GM19240 (cell line): ENCODE measurements around the gene DTNA.

Experiments used
- DNase-seq: peaks from one replicate; pipeline ENCODE4 v3.0.0; 2011; ENCODE audit warnings: low spot score; ENCODE audit not compliant: insufficient read length

DTNA gene

DNA sequence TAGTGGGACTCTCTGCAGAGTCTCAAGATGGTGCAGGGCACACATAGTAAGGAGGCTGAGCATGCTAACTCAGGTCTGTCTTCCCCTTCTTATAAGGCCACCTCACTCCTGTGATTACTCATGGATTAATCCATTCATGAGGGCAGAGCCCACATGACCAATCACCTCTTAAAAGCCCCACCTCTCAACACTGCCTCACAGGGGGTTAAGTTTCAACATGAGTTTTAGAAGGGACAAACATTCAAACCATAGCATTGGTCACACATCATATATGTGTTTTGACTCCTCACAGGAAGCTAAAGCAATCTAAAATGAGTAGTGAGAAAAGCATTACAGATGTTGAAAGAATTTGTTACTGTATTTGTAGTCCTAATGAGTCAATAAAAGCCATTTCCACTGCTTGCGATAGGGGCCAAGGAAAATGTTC lies 57.5 kb downstream of the DTNA start:
- DNase-seq = no peak

DNA sequence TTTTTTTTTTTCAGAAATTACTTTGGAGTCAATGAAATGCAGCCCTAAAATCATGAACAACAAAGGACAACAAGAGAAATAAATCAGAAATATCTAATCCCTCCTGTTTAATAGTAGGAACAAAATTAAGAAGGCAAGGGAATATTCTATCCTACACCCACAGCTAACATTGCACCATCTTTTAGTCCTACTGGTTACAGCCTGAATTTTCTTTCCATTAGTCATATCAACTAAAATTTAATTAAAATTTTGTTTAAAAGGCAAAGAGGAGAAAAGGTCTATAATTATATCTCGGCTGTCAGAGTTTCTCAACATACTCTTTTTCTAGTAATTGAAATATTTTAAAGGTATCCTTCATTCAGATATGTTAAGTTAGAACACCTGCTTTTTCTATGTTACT lies 61.9 kb downstream of the DTNA start:
- DNase-seq = no peak

DNA sequence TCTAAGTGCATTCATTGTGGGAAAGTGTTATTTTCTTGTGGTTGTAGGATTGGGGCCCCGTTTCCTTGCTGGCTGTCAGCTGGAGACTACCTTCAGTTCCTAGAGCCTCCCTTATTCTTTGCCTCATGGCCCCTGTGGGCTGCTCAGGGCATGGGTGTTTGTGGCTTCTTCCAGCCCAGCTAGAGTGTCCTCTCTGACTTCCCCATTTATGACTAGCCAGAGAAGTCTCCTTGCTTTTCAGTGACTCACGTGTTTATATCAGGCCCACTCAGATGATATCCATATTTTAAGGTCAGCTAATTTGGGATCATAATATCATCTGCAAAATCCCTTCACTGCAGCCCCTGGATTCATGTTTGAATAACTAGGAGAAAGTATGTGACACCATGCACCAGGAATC lies 62.8 kb downstream of the DTNA start:
- DNase-seq = no peak

DNA sequence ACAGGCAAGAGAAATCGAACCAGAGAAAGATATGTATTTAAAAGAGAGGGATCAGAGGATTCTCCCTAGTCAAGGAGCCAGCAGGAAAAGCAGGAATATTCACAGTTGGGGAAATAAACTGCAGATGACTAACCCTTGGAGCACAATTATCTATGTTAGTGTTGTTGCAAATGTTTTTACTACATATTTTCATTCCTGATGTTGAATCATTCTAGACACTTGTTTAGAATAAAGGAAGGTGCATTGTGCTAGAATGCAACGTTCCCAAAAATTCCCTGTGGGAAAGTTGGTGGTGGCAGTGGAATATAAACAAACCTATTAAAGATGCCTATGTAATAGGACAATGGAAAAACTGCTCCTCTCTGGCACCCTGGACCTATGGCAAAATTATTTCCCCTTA lies 63.3 kb downstream of the DTNA start:
- DNase-seq = no peak

DNA sequence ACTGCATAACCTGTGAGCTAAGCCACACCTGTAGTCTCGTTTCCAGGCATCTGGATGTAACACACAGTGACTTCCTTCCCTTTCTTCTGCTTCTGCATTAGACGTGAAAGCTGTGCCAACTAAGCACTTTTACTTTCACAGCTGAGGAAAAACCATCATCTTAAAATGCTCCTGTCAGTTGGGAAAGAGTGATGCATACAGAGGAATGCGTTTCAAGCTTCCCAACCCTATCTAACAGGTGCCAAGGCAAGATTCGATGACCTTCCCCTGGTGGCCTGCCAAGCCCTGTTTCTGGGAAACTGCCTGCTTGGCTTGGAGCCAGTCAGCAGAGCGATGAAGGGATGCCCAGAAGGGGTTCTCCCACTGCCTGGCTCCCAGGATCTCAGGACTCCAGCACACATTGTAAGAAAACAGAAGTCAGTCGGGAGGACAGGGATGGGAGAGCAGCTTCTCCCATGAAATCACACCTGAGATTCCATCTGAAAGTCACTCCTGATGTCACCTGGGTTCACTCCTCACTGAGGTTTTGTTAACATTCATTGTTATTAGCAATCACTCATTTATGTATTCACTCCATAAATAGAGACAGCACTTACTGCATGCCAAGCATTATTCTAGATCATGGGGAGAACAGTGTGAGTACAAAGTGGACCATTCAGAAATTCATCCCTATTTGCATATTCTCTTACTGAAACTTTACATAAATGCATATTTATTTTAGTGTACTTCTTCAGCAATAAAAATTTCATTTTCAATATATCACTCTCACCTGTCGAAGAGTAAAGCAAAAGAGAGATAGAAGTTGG lies 64.1 kb downstream of the DTNA start:
- DNase-seq = no peak

DNA sequence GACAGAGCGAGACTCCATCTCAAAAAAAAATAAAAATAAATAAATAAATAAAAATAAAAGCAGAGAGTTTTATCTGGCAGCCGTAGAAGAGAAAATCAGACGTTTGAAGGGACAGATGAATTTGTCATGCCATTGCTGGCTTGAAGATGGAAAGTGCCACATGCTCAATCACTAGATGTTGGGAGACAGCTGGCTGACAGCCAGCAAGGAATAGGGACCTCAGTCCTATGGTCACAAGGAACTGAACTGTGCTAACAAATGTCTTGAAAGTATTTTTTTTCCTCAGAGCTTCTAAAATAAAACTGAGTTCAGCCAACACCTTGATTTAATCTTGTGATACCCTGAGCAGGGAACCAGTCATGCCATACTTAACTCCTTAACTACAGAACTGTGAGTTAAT lies 65.4 kb downstream of the DTNA start:
- no peak for DNase-seq

DNA sequence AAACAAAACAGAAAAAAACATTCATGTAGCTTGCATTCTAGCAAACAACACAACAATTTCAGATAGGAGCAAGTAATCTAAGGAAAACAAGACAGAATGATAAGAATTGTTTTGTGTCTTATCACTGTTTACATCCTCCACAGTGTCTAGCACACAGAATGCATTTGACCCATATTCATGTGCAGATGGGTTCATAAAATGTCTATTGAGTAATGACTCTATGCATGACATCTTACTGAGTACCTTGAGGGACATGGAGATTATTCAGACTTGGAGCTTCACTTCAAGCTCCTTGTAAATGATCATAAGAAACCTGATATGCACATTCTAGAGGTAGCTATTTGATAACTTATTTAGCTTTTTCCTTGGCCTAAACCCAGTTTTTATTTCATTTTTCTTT lies 69.0 kb downstream of the DTNA start:
- DNase-seq = no peak

DNA sequence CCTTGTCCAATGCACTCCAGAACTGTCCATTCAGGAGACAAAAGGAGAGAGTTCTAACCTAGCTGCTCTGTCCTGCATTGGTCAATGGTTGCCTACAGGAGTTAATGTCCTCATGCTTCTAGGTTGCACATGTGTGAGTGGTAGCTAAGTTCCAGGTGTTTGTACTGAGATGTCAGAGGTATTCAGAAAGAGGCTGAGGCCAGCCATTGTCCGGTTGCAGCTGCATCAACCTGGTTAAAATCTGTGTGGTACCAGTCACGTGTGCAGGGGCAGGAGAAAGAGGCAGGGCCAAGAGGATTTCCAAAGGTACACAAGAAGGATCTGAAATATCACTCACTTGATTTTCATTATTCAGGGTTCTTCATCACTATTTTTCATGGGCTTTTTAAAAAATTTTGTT lies 70.8 kb downstream of the DTNA start:
- DNase-seq = no peak

DNA sequence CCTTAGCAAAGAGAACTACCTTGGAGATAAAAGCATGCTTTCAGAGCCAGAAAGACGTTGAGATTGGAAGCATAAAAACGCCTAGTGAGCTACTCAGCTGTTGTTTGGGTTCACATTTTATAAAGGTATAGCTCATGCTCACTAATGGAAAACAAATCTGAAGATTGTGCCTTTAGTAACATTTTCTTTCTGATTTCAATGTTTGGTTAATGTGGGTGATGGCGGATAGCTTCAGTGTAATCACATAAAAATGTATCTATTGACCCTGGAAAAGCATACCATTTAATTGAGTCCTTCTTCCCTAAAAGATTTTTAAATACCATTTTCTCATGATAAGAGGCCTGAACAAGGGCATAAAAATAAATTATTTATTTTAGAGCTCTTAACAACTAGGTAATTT lies 73.4 kb downstream of the DTNA start:
- DNase-seq = no peak

DNA sequence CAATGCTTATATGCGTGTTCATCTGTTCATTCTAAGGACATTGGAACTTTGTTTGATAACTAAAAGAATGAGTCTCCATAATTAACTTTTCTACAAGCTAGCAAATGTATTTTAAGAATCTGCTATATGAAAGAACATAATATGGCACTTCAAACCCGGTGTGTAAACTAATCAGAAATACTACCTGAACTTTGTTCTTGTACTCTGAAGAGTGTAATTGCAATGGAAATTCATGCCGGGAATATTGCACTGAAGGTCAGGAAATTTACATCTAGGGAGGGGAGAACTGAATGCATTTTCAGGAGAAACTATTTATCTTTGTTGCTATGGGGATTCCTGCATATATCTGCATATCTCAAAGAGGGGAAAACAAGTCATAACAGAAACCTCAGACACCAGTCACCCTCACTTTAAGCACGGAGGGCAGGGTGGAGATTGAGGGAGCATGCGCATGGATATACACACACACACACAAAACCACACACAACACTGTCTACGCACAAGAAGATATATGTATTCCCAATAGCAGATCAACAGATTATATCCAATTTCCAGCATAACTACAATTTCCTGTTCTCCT lies 76.2 kb downstream of the DTNA start:
- no peak for DNase-seq

DNA sequence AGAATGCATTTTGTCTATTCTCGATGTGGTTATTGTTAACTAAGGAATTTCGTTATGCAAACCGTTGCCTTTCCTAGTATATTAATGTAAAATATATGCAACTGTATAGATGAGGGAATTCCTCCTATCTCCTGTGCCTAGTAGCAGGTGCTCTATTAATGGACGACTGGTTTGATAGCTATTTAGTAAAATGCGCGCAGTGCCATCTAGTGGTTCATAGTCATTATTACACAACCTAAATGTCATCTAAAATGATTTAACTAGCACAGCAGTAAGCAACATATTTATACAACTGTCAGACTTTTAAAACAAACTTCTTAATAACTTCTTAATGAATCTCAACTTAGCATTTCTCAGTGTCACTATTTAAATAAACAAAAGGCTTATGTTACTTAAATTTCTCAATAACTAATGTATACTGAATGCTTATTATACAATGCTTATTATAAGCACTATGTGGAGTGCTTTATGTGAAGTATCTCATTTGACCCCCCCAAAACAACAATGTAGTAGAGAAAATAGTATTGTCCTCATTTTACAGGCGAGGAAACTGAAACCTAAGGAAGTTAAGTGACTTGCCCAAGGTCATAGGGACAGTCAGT lies 77.9 kb downstream of the DTNA start:
- peak; percentile 8 for DNase-seq

DNA sequence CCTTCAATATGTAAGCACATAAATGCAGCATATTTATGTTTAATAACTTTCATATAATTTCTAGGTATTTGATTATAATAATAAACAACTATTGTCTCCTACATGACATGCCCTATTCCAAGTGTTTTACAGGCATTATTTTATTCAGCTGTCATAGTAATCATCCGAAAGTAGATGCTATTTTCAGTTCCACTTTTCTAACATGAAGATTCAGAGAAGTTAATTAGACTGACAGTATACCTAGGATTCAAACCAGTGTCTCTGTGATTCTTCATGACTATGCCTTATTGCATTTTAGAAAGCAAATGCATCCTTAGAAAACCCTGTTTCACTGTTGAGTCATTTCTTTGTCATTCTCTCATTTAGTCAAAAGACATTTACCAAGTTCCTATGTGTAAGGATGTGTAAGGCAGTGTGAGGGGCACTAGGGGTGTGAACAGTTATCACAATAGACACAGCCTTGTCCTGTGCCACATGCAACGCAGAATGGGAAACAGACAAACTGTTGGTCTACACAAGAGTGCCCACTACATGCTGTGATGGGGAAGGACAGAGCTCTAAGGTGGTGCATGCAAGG lies 79.8 kb downstream of the DTNA start:
- no peak for DNase-seq

DNA sequence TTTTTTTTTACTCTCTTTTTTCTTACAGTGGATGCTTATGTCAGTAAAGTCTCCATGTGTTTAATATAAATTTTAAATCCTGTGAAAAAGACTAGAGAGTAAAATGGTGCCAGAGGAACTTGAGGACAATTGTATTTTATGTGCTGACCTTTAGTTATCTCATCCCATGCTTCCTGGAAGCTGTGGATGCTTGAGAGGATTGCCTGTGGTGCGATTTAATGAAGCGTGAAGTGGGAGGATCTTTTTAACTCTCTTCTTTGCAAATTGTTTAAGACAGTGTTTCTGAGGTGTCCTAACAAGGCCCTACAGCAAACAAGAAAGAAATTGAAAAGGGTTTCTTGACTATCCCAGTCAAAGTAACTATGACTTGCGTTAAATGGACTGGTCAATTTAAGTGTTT lies 84.2 kb downstream of the DTNA start:
- no peak for DNase-seq

DNA sequence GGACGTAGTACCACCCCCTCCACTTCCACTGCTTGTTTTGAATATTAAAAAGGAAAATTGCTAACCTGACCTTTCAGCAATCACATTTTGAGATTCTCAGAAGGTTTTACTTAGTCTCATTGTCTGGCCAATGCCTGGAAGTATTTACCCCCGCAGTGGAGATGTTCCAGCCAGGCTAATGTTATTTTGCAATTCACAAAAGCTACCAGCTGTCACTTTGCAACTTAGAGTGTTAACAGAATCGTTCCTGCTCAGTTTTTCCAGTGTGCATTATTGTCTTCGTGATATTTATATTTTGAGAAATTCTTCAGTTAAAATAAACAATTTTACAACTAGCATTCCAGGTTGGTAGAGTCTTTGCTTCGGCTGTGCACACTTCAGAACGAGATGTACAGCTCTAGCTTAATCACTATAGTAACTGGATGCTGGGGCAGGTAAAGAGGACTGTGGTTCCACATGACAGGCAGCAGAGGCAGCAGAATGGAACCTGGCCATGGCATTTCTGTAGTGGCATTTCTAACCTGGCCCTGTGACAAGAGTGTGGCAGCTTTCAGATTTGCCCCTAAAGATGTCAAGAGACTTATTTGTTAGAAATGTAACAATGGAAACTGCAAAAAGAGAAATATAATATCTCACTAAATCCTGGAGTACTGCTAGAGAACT lies 85.1 kb downstream of the DTNA start:
- DNase-seq = no peak

DNA sequence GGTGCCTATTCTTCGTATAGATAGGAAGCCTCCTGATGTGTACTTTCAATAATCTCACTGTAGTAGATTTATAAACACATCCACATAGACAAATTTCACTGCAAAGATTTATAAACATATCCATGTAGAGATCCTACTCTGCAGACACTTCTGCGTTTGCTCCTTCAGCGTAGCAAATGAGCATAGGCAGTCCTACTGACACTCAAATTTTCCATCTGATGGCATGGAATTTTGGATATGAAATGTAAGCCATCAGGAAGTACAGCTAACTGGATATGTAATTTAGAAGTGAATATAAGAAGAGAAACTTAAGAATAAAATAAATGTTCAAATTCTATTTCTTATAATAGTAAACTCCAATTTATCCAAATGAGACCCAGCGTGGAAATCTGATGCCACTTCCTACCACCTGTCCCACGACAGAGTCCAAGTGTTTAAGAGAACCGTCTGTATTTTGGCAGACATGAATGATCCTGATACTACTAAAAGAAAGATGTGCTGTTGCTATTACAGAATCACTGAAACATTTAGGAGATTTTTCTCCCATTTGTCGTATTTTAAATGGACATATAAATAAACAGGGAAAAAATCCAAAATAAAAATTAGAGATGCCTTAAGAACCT lies 86.0 kb downstream of the DTNA start:
- no peak for DNase-seq

DNA sequence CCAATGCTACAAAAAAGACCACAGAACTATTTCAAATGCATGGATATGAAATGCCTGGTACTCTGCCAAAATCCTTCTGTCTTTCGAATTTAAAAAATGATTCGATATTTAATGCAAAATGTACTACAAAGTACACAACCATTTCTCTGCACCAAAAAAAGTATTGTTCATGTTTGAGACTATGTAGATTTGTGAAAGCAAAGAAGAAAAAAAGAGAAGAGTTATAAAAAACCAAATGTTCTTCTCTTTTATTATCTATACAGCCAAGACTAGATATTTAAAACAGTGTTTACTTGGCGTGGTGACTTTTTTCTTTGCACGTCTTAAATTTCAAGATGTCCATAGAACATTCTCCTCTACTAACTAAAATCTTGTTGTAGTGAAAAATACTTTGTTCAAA lies 89.2 kb downstream of the DTNA start:
- DNase-seq = no peak

DNA sequence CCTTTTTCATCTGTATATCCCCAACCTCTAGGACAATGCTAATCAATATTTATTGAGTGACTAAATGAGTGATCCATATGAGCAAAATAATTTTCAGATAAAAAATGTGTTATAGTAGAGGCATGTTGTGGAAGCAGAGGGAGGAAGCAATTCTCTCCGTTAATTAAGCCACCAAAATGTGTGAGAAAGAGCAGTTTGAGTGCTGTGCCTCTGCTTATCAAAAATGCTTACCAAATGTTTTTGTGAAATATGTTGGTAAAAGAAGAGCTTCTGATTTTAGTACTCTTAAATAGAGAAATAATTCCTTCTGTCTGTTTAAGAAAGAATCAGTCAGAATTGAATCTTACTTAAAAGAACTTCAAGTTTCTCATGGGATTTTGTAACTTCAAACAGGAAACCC lies 90.3 kb downstream of the DTNA start:
- no peak for DNase-seq

DNA sequence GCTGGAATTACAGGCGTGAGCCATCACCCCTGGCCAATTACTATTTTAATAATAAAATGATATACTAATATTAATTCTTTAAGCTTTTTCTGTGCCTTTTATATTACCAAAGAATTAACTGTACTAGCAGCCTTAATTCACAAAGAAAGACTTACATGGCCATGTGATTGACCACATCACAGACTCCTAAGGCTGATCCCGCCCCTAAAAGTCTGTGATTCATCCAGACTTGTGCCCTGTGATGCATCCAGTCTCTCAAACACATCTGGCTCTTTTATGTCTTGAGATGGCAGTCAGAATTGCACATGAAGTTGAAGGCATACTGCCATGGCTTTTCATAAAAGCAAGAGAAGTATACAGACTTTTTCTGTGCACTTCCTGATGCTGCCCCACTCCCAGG lies 91.7 kb downstream of the DTNA start:
- DNase-seq = no peak

DNA sequence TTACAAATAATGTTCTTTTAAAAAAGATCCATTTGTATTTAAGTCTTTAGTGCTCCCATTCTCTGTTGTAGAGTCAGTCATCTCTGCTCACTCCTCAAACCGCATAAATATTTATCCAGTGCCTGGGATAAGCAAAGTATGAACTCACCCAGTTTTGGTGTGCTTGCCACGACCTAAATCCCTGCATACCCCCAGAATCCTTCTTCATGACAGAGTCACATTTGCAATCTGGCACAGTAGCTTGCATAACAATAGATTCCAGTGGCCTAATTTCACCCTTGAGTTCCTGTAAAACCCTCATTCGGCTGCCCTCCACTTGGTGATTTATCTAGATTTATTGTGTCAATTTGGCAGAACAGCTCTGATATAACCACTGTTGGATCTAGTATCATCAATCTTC lies 92.9 kb downstream of the DTNA start:
- no peak for DNase-seq

DNA sequence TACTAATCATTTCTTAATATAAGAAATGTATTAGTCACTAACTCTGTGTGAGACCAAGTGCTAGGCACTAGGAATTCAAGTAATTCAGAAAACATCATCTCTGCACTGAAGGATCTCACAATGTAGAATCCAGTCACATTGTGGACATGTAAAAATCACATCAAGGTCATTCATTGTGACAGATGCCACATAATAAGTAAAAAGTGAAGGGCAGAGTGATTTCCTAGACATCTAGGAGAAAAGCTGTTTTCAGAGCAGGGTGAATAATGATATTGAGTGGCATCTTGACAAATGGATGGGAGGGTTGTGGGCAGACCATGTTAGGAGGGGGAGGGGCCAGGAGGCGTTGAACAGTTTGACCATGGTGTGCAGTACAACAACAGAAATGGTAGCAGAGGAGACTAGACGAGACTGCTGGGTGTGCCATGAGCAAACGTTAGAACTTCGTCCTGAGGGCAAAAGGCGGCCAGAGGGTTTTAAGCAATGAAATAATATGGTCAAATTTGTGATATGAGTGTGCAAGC lies 93.8 kb downstream of the DTNA start:
- no peak for DNase-seq

DNA sequence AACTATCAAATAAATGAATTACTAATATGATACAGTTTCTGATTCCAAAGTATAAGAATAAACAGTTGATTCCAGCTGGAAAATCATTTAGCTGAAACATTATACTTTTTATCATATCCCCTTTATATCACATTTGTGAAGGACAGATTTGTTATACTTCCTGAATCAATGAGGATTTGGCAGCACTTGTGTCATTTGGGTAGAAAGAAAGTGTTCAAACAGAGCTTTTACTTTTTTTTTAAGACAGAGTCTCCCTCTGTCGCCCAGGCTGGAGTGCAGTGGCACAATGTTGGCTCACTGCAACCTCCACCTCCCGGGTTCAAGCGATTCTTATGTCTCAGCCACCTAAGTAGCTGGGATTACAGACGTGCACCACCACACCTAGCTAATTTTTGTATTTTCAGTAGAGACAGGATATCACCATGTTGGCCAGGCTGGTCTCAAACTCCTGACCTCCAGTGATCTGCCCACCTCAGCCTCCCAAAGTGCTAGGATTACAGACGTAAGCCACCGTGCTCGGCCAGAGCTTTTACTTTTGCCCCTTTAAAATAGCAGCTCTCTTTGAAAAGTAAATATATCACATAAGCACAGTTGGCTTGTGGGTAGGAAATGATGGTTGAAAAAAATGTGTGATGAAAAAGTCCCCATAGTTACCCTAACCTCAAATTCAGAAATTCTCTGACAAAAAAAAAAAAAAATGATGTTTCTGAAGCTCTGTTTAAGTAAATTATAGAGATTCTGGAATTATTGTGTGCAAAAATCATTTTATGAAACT lies 95.2 kb downstream of the DTNA start:
- no peak for DNase-seq
